Activated naive CD8-positive, alpha-beta T cell treated with anti-CD3 and anti-CD28 coated beads, Interleukin-2, amount 50 U/mL, for 16 hours (primary cell): Measurements from ENCODE around the gene SCGB1D4.
A peak's percentile ranks its signal among the peaks of the same experiment; 100 is the strongest.
"Not testable (repeated sequence)": the region's sequence is repeated elsewhere in the genome, so short reads cannot be mapped to it uniquely, and the experiment has no call there.

Experiments
- DNase-seq: peaks from one replicate; pipeline ENCODE4 v3.0.0-alpha.2; 2020; ENCODE audit warnings: low read depth, low spot score

SCGB1D4 gene

GRCh38 chr11:62298975-62299374 lies at the start of gene SCGB1D4:
SCGB1D4 (minus strand) TSS chr11:62299075; CDS start chr11:62299010, 65 bp downstream.
- DNase-seq = no peak

GRCh38 chr11:62345861-62346260 lies 47.0 kb upstream of the SCGB1D4 start:
- DNase-seq = no peak

GRCh38 chr11:62344210-62344609 lies 45.3 kb upstream of the SCGB1D4 start:
- no peak for DNase-seq

GRCh38 chr11:62343646-62344190 lies 44.8 kb upstream of the SCGB1D4 start:
- not testable (repeated sequence) for DNase-seq

GRCh38 chr11:62341588-62341987 lies 42.7 kb upstream of the SCGB1D4 start:
- DNase-seq = no peak

- DNase-seq = peak; percentile 7
Measured at GRCh38 chr11:62340269-62340901, 41.5 kb upstream of the SCGB1D4 start.

GRCh38 chr11:62338218-62338617 lies 39.3 kb upstream of the SCGB1D4 start:
- DNase-seq = no peak

GRCh38 chr11:62337303-62338181 lies 38.7 kb upstream of the SCGB1D4 start, which contains the start of gene ASRGL1:
ASRGL1 (plus strand) TSS chr11:62337448; CDS start chr11:62337978, 530 bp downstream.
- DNase-seq = peak; percentile 55

- not testable (repeated sequence) for DNase-seq
Measured at GRCh38 chr11:62336949-62337302, 38.1 kb upstream of the SCGB1D4 start.

- no peak for DNase-seq
Measured at GRCh38 chr11:62333768-62334167, 34.9 kb upstream of the SCGB1D4 start.

- DNase-seq = not testable (repeated sequence)
Measured at GRCh38 chr11:62331264-62331663, 32.4 kb upstream of the SCGB1D4 start.

GRCh38 chr11:62327541-62327940 lies 28.7 kb upstream of the SCGB1D4 start:
- not testable (repeated sequence) for DNase-seq

- DNase-seq = not testable (repeated sequence)
Measured at GRCh38 chr11:62326719-62327118, 27.8 kb upstream of the SCGB1D4 start.

- DNase-seq = not testable (repeated sequence)
Measured at GRCh38 chr11:62325781-62326180, 26.9 kb upstream of the SCGB1D4 start.

GRCh38 chr11:62324731-62325556 lies 26.1 kb upstream of the SCGB1D4 start:
- DNase-seq = no peak

- DNase-seq = no peak
Measured at GRCh38 chr11:62322524-62322923, 23.6 kb upstream of the SCGB1D4 start.

GRCh38 chr11:62315431-62315830 lies 16.6 kb upstream of the SCGB1D4 start:
- no peak for DNase-seq

GRCh38 chr11:62309991-62310390 lies 11.1 kb upstream of the SCGB1D4 start:
- no peak for DNase-seq

- no peak for DNase-seq
Measured at GRCh38 chr11:62307950-62308349, 9.1 kb upstream of the SCGB1D4 start.

- DNase-seq = no peak
Measured at GRCh38 chr11:62306227-62306626, 7.4 kb upstream of the SCGB1D4 start.

- no peak for DNase-seq
Measured at GRCh38 chr11:62295504-62295903, 3.4 kb downstream of the SCGB1D4 start.

GRCh38 chr11:62280452-62280851 lies 18.4 kb downstream of the SCGB1D4 start:
- no peak for DNase-seq
